Peyer's patch (tissue), 4 donors: ENCODE data around the gene CAPRIN1.

Experiments
- POLR2A ChIP-seq, 2 donors: fragments of 450-650 bp; IDR thresholded peaks; one replicate each; pipeline ENCODE4 v1.5.1; 2017; ENCODE audit warnings: antibody characterized with exemption in 2 of 2, mild to moderate bottlenecking in 2 of 2, moderate library complexity in 2 of 2
- TF ChIP-seq, protein P1 (sequence below), 6 experiments: fragments of 450-650 bp in 4 of 6; fragments of 200-600 bp in 2 of 6; sonication (generic) in 1 of 6; IDR thresholded peaks; one replicate each; pipeline ENCODE4 v1.5.1; 2017 to 2019; ENCODE audit warnings: antibody characterized with exemption in 6 of 6, mild to moderate bottlenecking in 3 of 6, moderate library complexity in 1 of 6

GRCh38 chr11:34084637-34085036 is 33.1 kb downstream of the CAPRIN1 start:
- TF ChIP-seq, protein P1, sequence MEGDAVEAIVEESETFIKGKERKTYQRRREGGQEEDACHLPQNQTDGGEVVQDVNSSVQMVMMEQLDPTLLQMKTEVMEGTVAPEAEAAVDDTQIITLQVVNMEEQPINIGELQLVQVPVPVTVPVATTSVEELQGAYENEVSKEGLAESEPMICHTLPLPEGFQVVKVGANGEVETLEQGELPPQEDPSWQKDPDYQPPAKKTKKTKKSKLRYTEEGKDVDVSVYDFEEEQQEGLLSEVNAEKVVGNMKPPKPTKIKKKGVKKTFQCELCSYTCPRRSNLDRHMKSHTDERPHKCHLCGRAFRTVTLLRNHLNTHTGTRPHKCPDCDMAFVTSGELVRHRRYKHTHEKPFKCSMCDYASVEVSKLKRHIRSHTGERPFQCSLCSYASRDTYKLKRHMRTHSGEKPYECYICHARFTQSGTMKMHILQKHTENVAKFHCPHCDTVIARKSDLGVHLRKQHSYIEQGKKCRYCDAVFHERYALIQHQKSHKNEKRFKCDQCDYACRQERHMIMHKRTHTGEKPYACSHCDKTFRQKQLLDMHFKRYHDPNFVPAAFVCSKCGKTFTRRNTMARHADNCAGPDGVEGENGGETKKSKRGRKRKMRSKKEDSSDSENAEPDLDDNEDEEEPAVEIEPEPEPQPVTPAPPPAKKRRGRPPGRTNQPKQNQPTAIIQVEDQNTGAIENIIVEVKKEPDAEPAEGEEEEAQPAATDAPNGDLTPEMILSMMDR (IDR thresholded peaks at IDR 0.05): no peak
- TF ChIP-seq POLR2A (IDR thresholded peaks at IDR 0.05): no peak
